ENCODE results near the gene MAN2A1. TPM values are rescaled to one million over a fixed set of nuclear protein-coding genes. Genes with fewer than 3 reads are reported as not detected.
"Not testable (repeated sequence)": the region's sequence is repeated elsewhere in the genome, so short reads cannot be mapped to it uniquely, and the experiment has no call there.

The MAN2A1 gene
- polyA plus RNA-seq, 3 donors, result 8.3 to 15.9 (median 10.0) TPM

DNA sequence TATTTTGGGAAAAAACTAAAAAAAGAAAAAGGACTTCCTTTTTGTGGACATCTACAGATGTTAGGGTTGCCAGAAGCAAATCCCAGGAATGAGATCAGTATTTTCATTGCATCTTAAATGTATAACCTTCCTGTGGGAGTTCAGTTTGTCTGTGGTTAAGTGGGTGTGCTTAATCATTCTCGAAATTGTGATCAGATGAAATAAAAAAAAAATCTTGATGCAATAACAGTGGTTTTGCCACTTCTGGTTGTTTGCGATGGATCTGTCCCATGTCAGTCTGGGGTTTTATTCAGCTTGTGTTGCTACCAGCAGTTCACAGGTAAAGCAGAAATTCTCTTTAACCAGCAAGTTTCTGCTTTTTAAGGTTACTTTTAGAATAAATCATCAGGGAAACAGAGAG is 179.0 kb downstream of the MAN2A1 start:
- WGBS, 3 donors, result 42 to 76% (median 49%) methylated on average over 2 of the region's 2 CpGs
- no peak overlapping the region for H3K27ac ChIP-seq (ENCODE audit: low read depth, low read length)

DNA sequence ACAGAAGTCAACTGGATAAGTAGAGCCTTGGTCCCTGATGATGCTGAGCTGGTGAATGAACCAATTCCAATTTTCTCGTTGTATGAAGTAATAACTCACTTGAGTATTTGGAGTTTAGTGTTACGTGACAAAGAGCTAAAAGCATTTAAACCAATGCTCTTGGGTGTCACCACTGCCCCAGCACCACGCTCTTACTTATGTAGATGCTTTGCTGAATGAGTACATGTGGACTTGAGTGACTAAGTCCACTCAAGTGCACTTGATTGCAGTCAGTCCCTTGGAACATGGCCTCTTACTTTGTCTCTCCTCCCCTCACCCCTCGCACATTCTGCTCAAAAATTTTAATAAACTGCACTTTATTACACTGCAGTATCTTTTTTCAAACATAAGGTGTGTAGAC is 184.0 kb downstream of the MAN2A1 start:
- 90 to 98% (median 96%) methylated on average over 4 of the region's 4 CpGs for WGBS, 3 donors
- H3K27ac ChIP-seq (ENCODE audit: low read depth, low read length), result no peak overlapping the region

DNA sequence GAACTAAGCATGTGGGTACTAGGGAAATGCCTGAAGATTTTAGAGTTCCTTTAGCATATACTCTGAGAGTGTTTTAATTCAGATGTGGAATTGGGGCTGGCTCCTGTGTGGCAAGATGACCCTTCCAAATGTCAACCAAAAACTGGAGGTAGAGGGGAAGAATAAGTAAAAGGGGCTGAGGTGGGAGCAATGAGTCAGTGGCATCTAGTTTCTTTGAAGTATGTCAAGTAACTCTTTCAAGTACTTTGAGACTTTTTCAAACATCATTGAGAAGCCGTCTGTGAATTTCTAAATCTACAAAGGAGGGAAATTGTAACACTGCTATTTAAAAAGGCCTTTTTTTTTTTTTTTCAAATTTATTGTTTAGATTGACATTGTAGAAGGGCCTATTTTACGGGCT is 184.4 kb downstream of the MAN2A1 start:
- no peak overlapping the region for H3K27ac ChIP-seq (ENCODE audit: low read depth, low read length)
- 89 to 93% (median 90%) methylated on average over 2 of the region's 2 CpGs for WGBS, 3 donors

DNA sequence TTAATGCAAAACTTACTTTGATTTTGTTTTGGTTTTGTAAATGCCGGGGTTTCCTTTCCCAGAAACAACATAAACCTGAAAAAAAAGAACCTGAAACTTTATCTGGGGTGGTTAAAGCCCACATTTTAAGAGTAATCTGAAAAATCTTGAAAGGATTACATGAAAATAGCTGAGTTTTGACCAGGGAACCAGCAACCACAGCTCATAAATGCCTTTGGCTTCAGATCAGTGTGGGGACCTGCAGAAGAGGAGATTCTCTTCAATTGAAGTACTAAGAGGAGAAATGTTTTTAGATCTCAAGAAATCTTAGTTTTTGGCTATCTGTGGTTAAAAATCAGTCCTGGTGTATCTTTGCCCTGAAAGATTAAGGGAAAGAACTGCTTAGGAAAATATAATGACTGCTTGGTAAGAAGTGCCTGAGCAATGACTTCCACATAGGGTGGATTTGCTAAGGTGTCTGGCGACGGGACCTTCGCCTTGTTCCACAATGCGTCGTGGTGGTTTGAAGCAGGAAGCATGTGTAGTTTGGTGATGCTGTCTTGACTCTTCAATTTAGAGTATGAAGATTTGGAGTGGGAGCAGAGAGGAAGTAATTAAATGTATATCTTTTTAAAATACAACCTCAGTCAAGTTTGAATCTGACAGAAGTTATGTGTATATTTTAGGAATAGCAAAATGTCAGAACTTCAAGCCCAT is 186.5 kb downstream of the MAN2A1 start:
- no peak overlapping the region for H3K27ac ChIP-seq (ENCODE audit: low read depth, low read length)
- WGBS, 3 donors, result 56 to 85% (median 72%) methylated on average over 6 of the region's 6 CpGs

DNA sequence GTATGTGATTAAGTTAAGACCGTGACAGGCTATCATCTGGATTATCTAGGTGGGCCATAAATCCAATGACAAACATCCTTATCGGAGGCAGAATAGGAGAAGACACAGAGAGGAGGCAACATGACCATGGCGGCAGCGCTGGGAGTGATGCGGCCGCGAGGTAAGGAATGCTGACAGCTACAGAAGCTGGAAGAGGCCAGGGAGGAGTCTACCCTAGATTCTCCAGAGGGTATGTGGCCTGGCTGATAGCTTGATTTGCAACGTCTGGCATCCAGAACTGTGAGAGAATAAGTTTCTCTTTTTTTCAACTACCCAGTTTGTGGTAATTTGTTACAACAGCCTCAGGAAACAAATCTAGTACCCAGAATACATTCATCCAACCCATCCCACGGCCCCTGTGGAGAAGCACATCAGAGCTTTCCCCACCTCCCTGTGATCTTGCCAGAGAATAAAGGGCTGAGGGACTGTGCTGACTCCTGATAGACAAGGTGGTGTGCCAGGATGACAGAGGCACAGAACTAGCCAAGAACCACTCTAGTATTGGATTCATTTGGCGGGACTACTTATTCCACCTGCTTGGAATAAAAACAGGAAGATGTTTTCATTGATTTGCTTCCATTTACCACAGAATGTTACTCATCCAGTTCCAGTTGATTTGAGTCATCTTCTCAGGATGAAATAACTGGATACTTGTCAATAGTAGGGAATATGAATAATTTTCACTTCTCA is 187.4 kb downstream of the MAN2A1 start:
- H3K27ac ChIP-seq (ENCODE audit: low read depth, low read length), result no peak overlapping the region
- WGBS, 3 donors, result 85 to 91% (median 86%) methylated on average over 10 of the region's 10 CpGs

DNA sequence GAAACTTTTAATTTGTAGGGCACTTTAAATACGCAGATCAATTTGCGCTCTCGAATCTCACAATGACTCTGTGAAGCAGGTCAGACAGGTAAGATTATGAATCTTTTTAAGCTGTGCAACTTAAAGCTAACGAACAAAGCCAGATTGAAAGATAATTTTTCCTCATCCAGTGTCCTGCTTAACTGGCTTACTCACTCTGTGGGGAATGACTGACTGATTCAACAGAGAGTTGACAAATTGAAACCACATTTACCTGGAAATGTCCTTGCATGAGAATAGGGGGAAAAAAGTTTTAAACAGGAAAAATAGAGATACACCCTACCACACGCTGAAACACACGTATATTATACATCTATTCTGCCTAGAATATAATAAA is 187.9 kb downstream of the MAN2A1 start:
- no peak overlapping the region for H3K27ac ChIP-seq (ENCODE audit: low read depth, low read length)
- 85 to 94% (median 93%) methylated on average over 6 of the region's 6 CpGs for WGBS, 3 donors

DNA sequence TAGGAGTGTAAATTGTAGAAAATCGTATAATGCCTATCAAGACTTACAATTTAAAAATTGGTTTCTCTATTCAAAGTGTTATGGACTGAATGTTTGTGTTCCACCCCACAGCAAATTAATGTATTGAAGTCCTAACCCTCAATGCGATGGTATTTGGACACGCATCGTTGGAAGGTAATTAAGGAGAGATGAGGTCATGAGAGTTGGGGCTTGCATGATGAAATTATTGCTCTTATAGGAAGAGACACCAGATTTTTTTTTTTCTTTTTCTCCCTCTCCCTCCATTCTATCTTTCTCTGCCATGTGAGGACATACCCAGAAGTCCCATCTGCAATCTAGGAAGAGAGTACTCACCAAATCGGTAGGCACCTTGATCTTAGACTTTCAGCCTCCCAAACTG is 189.2 kb downstream of the MAN2A1 start:
- H3K27ac ChIP-seq (ENCODE audit: low read depth, low read length), result no peak overlapping the region
- 90 to 94% (median 93%) methylated on average over 5 of the region's 5 CpGs for WGBS, 3 donors

DNA sequence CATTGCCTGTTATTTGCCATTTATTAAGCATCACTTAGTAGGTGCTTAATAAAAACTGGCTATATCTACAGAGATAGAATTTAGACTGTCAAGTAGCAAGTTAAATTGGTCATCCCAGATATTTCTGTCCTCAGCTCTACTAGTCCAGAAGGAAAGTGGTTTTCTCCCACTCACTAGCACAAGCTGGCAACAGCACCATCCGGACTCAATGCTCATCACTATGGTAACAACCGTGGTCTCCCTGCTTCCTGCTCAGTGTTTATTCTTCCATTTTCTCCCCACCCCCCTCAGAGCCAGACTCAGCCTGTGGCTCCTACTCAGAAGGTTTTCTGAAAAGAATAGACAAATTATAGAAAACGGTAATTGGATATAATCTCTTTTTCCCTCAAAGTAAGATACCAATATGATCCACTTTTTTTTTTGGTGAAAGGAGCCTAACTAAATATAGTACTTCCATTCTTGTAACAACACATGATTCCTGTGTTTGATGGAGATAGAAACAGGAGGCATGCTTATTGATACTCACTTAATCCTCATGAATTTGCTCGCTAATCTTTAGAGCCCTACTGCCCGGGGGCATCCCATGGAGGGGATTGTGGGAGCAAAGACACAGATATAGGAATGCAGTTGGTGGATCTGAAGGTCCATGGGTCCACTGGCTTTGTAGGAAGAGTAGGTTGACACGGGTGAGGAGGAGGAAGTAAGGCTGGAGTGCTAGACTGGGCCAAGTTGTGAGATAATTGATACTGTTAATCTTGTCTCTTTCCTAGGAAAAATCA is 191.4 kb downstream of the MAN2A1 start:
- WGBS, 3 donors, result 69 to 74% (median 71%) methylated on average over 6 of the region's 6 CpGs
- H3K27ac ChIP-seq (ENCODE audit: low read depth, low read length), result no peak overlapping the region

DNA sequence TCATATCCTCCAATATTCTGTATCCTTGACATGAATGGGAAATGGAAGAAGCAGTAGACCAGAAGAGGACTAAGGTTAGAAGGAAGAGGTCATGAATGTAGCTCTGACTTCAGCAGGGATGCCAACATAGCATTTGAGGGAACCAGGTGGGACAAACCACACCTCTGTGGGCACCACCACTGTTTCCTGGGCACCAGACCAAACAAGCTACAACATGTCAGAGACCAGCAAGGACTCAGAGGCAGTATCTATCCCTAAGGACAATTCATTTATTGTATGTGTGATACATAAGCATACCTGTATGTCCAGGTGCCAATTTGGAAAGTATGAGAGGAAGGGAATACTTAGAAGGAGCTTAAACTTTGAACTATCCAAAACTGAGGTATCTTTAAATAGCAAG is 192.8 kb downstream of the MAN2A1 start:
- no peak overlapping the region for H3K27ac ChIP-seq (ENCODE audit: low read depth, low read length)

DNA sequence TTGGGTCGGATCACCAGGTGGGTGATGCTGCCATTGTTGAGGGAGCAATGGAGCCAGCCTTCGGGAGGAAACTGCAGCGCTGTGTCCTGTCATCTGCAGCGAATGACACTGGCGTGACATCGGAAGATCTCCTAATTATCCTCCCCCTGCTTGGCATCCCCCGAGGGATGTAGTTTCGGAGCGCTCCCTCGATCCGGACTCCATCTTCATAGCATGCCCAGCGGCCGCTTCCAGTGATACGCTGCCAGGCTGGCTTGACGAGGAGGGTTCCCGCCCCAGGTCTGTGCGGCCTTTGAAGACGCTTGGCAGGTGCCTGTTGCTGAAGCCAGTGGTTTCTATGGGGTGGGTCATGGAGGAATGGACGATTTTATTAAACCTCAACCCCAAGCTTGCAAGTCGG is 194.9 kb downstream of the MAN2A1 start:
- WGBS, 3 donors, result 95 to 97% (median 96%) methylated on average over 20 of the region's 20 CpGs
- no peak overlapping the region for H3K27ac ChIP-seq (ENCODE audit: low read depth, low read length)

DNA sequence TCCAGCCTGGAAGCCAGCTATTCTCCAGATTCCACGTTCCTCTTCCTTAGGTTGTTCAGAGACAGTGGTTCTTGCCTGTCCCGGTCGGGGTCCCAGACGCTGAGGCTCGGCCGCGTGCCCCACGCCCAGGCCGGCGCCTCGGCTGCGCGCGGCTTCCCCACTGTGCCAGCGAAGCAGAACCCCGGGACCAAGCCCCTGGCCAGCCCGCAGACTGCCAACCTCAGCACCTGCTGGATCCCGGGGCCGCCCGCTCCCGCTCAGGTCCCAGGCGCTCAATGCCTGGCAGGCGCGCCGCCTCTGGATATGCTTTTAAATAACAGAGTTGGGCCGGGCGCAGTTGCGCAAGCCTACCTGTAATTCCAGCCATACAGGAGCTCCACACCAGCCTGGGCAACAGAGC is 195.5 kb downstream of the MAN2A1 start:
- no peak overlapping the region for H3K27ac ChIP-seq (ENCODE audit: low read depth, low read length)
- 88 to 95% (median 91%) methylated on average over 28 of the region's 28 CpGs for WGBS, 3 donors

DNA sequence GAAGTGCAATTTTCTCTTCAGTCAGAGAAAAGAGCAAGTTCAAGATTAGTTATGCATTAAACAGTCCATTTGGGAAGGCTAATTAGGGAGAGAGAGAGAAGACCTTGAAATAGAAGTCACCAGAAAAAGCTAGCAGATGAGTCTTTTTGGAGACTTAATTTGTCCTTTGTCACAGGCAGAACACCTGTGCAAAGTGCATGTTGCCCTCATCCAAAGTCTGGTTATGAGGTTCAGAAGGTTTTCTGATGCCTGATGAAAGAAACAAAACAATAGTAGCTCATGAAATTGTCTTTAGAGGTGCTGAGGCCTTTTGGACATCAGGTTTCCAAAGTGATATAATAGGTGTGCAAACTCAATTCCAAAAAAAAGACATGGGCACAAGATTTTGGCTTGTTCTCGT is 199.3 kb downstream of the MAN2A1 start:
- no peak overlapping the region for H3K27ac ChIP-seq (ENCODE audit: low read depth, low read length)
- 48 to 89% (median 80%) methylated on average over 1 of the region's 1 CpG for WGBS, 3 donors

DNA sequence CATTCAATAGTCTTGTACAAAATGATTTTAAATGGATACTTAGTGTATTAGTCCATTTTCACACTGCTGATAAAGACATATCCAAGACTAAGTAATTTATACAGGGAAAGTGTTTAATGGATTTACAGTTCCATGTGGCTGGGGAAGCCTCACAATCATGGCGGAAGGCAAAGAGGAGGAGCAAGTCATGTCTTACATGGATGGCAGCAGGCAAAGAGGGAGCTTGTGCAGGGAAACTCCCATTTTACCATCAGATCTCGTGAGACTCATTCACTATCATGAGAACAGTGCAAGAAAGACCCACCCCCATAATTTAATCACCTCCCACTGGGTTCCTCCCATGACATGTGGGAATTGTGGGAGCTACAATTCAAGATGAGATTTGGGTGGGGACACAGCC is 203.5 kb downstream of the MAN2A1 start:
- WGBS, 3 donors, result 90 to 95% (median 90%) methylated on average over 2 of the region's 2 CpGs
- not testable (repeated sequence) for H3K27ac ChIP-seq (ENCODE audit: low read depth, low read length)

DNA sequence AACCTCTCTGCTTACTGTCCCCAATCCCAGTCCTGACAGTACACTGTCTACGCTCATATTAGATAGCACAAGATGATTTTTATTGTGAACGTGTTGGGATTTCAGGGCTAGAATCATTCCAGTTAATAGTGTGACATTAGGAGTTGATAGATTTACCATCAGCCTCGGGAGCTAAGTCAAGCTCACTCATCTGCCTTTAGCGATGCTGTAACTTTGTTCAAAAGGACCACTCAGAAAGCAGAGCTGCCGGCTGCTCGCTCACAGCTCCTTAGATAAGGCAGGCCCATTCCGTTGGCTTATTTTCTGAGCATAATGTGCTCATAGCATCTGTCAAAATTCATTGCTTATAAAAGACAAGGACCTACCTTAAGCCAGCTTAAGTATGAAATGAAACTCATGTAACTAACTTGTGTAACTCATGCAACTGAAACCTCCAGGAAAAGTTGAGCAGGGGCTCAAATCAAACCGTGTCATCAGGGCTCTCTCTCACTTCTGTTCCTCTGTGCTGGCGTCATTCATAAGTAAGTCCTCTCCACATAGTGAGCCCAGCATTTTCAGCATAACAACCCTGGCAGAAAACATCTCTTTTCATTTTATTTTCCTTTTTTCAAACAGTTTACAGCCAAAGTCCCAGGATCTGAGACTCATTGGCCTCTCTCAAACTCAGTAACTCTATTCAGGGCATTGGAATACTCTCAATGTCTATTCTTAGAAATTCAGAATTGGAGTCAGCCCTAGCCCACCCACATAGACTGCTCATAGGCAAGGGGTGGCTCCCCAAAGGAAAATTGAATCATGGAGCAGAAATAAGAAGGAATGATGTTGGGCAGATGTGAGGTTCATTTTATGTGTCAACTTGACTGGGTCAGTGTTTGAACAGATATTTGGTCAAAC is 208.8 kb downstream of the MAN2A1 start:
- 73 to 84% (median 76%) methylated on average over 9 of the region's 9 CpGs for WGBS, 3 donors
- H3K27ac ChIP-seq (ENCODE audit: low read depth, low read length), result no peak overlapping the region

DNA sequence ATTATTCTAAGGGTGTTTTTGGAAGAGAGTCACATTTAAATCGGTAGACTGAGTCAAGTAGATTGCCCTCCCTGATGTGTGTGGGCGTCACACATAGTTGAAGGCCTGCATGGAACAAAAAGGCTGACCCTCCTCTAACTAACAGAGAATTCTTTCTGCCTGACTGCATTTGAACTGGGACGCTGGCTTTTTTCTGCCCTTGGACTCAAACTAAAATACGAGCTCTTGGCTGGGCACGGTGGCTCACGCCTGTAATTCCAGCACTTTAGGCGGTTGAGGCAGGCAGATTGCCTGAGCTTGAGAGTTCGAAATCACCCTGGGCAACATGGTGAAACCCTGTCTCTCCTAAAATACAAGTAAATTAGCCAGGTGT is 209.4 kb downstream of the MAN2A1 start:
- 80 to 87% (median 82%) methylated on average over 8 of the region's 8 CpGs for WGBS, 3 donors
- H3K27ac ChIP-seq (ENCODE audit: low read depth, low read length), result no peak overlapping the region

DNA sequence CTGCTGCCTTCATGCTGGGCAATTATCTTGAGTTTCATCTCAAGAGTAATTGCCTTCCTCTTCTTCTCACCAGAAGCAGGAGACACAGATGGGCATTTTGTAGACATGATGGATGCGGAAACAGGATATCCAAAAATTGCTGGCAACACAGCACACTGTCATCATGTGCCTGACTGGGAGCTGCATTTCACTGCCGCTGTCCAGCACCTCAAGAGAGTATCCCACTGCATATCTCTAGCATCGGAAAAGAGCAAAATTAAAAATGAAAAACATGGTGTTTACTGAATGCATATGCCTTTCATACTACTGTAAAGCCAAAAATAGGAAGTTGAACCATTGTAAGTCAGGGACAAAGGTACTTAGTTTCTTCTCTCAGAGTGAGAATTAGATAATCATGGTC is 210.7 kb downstream of the MAN2A1 start:
- WGBS, 3 donors, result 87 to 97% (median 87%) methylated on average over 3 of the region's 3 CpGs
- H3K27ac ChIP-seq (ENCODE audit: low read depth, low read length), result no peak overlapping the region

DNA sequence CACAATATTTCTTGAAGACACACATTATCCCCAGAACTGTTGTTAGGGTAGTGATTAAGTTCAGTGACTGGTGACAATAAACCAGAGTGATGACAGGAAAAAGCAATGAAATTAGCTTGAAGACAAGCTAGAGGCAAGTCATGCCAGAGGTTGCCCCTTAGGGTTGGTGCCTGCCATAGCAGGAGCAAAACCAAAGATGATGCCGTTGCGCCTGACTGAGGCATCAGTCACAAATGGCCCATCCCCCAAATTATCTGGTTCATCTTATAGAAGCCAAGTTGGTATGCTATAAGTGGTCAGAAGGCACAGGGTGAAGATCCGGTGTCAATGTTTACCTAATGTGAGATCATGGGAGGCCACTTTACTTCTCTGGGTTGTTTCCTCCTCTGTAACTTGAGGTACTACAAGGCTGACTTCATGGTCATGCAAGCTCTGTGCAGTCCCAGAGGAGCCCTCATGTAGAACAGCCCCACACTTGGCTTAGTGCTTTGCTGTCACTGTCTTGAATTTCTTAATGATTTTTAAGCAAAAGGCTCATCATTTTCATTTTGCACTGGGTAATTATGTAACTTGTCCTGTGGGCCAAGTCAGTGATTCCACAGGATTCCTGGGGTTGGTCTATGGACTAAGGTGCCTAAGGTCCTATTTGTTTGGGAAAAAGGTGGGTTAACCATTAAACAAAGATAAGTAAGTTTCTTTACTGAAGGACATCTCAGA is 211.3 kb downstream of the MAN2A1 start:
- 65 to 96% (median 90%) methylated on average over 3 of the region's 3 CpGs for whole genome bisulfite sequencing, 3 donors
- H3K27ac ChIP-seq (ENCODE audit: low read depth, low read length), result no peak overlapping the region

DNA sequence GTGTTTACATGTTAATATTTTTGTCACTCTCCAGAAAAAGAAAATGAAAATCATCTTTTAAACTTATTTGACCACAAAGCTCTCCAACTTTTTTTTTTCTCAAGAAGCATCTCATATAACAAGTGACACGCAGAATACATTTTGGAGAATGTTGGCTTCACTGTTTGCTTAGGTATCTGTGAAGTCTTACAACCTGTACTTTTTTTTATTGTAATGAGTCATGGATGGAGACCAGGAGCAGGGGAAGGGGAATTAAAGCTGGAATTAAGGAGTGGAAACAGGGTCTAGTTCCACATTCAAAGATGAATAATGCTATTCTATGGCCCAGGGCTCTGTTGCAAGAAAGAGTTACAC is 211.9 kb downstream of the MAN2A1 start:
- H3K27ac ChIP-seq (ENCODE audit: low read depth, low read length), result no peak overlapping the region
- 55 to 96% (median 85%) methylated on average over 1 of the region's 1 CpG for WGBS, 3 donors

Measured in adipose tissue (tissue), 3 donors.